ENCODE measurements around the gene HSPB1.
A peak's percentile ranks its signal among the peaks of the same experiment; 100 is the strongest.
"Not testable (repeated sequence)": the region's sequence is repeated elsewhere in the genome, so short reads cannot be mapped to it uniquely, and the experiment has no call there.

Gene HSPB1

GRCh38 chr7:76290847-76291350 lies 11.6 kb upstream of the HSPB1 start:
- not testable (repeated sequence) for ATAC-seq

GRCh38 chr7:76291351-76292212 lies 10.9 kb upstream of the HSPB1 start:
- ATAC-seq: peak; percentile 86
- TF ChIP-seq ZNF70 (CRISPR knock-in tag; IDR thresholded peaks at IDR 0.05) (no peak), BACH2 (CRISPR knock-in tag; IDR thresholded peaks at IDR 0.05; ENCODE audit: borderline replicate concordance) (0 out of 2 replicates have a peak, but pooled peaks have one; percentile 35), GLIS3 (CRISPR knock-in tag; IDR thresholded peaks at IDR 0.05) (no peak), ISL1 (CRISPR knock-in tag; IDR thresholded peaks at IDR 0.05) (peak; percentile 23; the same call in 1 of the 2 replicates), PATZ1 (CRISPR knock-in tag; IDR thresholded peaks at IDR 0.05; ENCODE audit: borderline replicate concordance) (peak; percentile 54; the same call in 1 of the 2 replicates), ZFP3 (CRISPR knock-in tag; IDR thresholded peaks at IDR 0.05) (peak; percentile 59; the same call in 1 of the 2 replicates), POU6F1 (CRISPR knock-in tag; IDR thresholded peaks at IDR 0.05; ENCODE audit: borderline replicate concordance, low read depth) (no peak), TSHZ2 (CRISPR knock-in tag; IDR thresholded peaks at IDR 0.05) (0 out of 2 replicates have a peak, but pooled peaks have one; percentile 42)

More at GRCh38 chr7:76290847-76291350, 11.6 kb upstream of the HSPB1 start:
- 0 out of 2 replicates have a peak, but pooled peaks have one; percentile 32 for TF ChIP-seq OSR1 (CRISPR knock-in tag; IDR thresholded peaks at IDR 0.05)

- peak; percentile 1; the same call in 2 of the 3 replicates for ATAC-seq
- TF ChIP-seq ZNF8 (CRISPR knock-in tag; IDR thresholded peaks at IDR 0.05) (no peak), PATZ1 (CRISPR knock-in tag; IDR thresholded peaks at IDR 0.05; ENCODE audit: borderline replicate concordance) (no peak), ZC3H10 (CRISPR knock-in tag; IDR thresholded peaks at IDR 0.05) (no peak), ZFP30 (CRISPR knock-in tag; IDR thresholded peaks at IDR 0.05) (no peak), PPARA (CRISPR knock-in tag; IDR thresholded peaks at IDR 0.05; ENCODE audit: borderline replicate concordance) (no peak), ZNF565 (CRISPR knock-in tag; conservative IDR thresholded peaks at IDR 0.05; ENCODE audit: low read depth) (no peak), TSHZ2 (CRISPR knock-in tag; IDR thresholded peaks at IDR 0.05) (no peak), RARB (CRISPR knock-in tag; IDR thresholded peaks at IDR 0.05) (no peak), CREB5 (CRISPR knock-in tag; IDR thresholded peaks at IDR 0.05; ENCODE audit: low read depth) (no peak), ZFP3 (CRISPR knock-in tag; IDR thresholded peaks at IDR 0.05) (no peak), ISL1 (CRISPR knock-in tag; IDR thresholded peaks at IDR 0.05) (no peak), ESRRG (CRISPR knock-in tag; IDR thresholded peaks at IDR 0.05) (no peak), BACH2 (CRISPR knock-in tag; IDR thresholded peaks at IDR 0.05; ENCODE audit: borderline replicate concordance) (no peak), GLIS3 (CRISPR knock-in tag; IDR thresholded peaks at IDR 0.05) (no peak), SNAI2 (CRISPR knock-in tag; IDR thresholded peaks at IDR 0.05) (no peak), TCF4 (CRISPR knock-in tag; IDR thresholded peaks at IDR 0.05; ENCODE audit: borderline replicate concordance) (no peak)
These were observed 10.3 kb upstream of the HSPB1 start for GRCh38 chr7:76292213-76292573.

GRCh38 chr7:76292911-76293310 lies 9.6 kb upstream of the HSPB1 start:
- ATAC-seq: not testable (repeated sequence)
